Muscle of back (tissue), 11 donors: ENCODE results near the gene BACH1. TPM values are rescaled to one million over a fixed set of nuclear protein-coding genes. Genes with fewer than 3 reads are reported as not detected.

Experiments used
- DNase-seq, 3 donors: peaks; one replicate each; pipeline versions ENCODE4 v3.0.0 to v3.0.0-alpha.2; 2013
- polyA plus RNA-seq, 10 donors: library from polyadenylated mRNA; unstranded; fragments of 120-200 nt; gene quantifications; one replicate each; pipeline ENCODE4 v1.2.1, GENCODE V29; 2013; ENCODE audit not compliant: insufficient read length in 10 of 10

The BACH1 gene
- polyA plus RNA-seq, 10 donors, result 22.4 to 35.7 (median 25.3) TPM

DNA sequence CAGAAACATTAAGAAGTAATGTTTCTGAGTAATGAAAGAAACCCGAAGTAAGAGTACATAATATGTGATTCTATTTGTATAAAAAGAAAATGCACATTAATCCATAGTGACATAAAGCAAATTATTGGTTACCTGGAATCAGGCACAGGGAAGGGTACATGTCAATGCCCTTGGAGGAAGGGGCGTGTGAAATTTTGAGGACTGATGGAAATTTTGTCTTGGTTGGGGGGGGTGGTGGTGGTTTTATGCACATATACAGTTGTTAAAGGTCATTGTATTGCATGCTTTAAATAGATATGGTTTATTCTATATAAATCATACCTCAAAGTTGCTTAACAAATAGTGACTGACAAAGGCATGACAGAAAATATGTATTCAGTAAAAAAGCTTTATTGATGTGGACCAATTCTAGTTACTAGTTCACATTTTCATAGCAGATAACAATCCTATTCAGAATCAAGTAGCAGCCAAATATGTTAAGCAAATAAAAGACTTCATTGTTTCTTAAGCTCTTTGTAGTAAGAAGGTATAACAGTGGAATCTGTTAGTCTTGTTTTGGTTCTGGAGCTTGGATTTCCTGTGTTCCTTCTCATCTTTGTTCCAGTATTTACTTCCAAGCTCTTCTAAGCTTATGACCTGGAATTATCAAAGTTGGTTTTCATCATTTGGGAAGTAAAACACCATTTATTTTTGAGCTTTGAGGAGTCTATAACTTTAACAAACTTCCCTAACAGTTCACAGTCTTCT lies 15.1 kb downstream of the BACH1 start:
- no peak for DNase-seq

DNA sequence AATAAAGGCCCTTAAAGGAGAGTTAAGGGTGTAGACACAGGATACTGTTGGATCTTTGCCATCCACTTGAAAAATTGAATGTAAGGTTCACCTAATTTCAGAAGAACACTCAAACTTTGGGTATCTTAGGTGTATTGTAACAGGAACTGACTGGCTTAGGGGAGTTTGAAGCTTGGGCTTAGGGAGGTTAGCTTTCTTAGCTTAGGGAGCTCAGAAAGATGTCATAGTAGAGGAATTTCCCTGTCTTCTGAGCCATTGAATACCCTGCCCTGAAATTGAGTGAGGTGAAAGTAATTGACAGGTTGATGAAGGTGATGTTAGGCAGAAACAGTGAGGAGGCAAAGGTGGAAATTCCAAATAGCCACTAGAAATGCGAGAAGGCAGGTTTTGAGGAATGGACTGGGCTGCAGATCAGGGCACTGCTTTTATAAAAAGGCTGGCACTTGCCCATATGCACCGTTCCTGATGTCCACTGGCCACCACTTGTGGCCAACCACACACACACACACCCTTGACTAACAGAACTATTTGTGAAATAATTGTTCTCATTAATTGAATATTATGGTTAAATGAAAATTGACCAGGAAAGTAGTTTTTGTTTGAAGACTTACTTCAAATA lies 16.5 kb downstream of the BACH1 start:
- no peak for DNase-seq

DNA sequence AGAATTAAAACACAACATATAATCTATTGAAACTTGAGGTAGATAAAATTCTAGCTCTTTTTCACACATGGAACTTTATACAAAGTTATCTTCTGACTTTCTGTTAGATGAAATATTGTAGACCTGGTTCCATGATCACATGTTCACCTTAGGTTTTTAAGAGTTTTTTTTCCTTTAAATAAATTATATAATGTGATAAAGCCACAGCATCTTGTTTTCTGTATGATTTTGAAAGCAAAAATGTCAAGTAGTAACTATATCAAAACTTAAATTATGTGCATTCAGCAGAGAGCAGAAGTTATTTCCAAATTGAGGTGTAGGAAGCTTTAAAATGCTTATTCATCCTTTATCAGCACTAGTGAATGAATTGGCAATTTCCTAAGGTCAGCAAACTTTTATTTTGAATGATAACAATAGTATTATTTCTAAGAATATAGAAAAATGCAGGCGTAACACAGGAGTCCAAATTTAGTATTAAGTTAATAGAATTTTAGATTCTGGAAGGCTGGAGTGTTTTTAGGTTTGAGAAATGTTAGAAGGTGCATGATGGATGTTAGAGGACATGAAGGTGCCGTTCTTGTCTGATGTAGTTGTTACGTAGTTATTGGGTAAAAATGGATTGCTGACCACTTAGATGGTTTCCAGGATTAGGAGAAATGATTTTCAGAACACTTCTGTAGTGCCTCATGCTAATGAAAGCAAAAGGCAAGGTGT lies 17.5 kb downstream of the BACH1 start:
- DNase-seq, result no peak

- no peak for DNase-seq
These were observed 18.1 kb downstream of the BACH1 start for GRCh38 chr21:29316806-29317205.

GRCh38 chr21:29318354-29318753 lies 19.6 kb downstream of the BACH1 start:
- no peak for DNase-seq

DNA sequence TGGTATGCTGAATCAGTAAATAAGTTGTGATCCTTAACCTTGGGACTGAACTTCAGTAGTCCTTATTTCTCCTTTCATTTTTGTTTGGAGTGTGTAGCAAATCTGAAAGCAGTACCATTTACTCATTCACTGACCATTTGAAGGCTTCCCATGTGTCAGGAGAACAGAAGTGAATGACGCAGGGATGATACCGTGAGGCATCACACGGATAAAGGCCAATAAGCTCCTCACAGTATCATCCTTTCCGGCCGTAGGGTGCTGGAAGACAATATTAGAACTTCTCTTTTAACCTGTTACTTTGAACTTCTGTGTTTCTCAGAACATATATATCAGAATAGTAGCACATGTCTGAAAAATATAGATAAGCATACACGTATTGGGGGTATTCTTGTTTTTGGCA lies 21.3 kb downstream of the BACH1 start:
- no peak for DNase-seq

GRCh38 chr21:29321217-29321616 lies 22.5 kb downstream of the BACH1 start:
- no peak for DNase-seq

GRCh38 chr21:29321932-29322928 lies 23.5 kb downstream of the BACH1 start:
- no peak for DNase-seq

- no peak for DNase-seq
These were observed 24.5 kb downstream of the BACH1 start for GRCh38 chr21:29323189-29323588.

- no peak for DNase-seq
These were observed 28.3 kb downstream of the BACH1 start for GRCh38 chr21:29326914-29327554.

DNA sequence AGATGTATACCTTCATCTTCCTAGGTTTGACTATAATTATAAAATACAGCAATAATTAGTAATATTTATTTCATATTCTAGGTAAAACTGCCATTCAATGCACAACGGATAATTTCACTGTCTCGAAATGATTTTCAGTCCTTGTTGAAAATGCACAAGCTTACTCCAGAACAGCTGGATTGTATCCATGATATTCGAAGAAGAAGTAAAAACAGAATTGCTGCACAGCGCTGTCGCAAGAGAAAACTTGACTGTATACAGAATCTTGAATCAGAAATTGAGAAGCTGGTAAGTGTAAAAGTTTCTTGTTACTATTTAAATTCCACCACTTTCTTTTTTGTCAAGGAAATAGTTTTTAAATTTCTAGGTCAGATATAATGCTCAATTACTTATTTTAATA lies 30.7 kb downstream of the BACH1 start:
- DNase-seq, result no peak

DNA sequence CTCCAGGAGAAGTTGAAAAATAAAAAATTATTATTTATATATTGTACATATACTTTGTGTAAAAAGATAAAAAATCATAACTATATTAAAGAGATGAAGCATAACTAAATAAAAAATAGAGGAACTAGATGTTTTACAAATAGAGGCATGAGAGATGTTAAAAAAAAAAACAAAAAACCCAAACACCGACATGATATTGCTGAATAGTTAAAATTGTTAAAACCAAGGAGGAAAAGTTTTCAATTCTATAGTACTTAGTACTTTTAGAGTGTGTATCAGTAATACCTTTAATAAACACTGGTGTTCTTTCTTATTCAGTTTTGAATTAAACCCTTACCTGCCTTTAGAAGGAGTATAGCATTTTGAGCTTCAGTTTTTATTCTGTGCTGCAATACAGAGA lies 32.1 kb downstream of the BACH1 start:
- DNase-seq, result no peak

DNA sequence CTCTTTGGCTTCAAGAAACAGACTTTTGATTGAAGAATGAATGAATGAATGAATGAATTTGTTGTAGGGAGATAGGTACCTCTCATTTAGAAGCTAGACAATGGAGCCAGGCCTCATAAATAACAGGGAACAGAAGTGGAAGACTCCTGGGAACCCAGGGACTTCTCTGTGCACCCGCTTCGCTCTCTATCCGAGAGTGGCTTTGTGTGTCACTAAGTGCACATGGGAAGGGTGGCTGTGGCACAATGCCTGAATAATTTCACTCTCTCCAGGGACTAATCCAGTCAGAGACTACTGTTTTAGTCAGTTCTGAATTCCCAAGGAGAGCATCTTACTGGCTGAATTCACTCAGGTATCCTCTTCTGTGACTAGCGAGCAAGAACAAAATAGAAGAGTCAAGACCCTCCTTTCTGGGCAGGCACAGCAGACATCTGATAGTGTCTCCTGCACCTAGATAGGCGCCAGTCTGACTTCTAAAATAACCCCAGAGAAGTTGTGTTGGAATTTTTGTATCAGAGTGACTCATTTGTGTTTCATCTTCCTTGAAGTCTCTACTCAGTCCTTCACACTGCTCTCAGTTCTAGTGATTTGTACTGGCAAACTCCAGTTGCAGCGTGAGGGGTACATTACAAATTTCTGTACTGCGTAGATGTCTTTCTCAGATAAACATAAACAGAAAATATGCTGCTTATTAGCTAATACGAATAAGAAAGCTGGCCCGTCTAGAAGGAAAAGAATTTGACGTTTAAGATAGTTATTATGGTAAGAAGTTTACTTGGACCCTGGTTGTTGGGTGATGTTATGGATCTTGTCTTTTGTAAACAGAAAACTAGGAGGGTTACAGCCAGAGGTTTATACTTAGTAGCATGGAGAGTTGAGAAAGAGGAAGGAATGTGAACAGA lies 34.0 kb downstream of the BACH1 start:
- DNase-seq, result no peak

GRCh38 chr21:29333406-29333805 lies 34.7 kb downstream of the BACH1 start:
- no peak for DNase-seq

DNA sequence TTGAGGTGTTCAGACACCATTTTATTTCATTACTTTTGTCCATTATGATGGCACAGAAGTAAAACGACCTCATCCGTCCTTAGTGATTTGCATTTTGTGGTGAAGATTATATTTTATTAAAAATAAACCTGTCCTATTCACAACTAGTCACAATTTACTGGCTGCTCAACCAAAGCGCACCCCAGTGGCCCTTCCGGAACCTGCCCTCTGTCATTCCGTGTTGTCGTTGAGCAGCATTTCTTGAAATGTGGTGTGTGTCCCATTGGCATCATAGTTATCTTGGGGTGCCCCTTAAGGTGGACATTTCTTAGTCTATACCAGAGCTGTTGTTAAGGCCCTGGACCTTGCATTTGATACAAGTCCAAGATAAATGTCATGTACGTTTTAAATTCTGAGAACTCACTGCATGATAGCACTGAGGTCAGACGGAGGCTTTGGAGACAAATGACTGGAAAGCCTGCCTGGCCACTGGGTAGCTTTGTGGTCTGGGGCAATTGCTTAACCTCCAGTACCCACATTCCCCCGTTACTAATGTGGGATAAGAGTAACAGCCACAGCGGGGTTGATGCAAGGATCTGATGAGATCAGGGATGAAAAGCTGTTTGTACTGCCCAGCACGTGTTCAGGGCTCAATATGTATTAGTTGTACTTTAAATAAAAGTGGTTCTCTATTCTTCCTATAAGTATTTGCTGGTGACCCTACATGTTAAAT lies 36.2 kb downstream of the BACH1 start:
- no peak for DNase-seq

DNA sequence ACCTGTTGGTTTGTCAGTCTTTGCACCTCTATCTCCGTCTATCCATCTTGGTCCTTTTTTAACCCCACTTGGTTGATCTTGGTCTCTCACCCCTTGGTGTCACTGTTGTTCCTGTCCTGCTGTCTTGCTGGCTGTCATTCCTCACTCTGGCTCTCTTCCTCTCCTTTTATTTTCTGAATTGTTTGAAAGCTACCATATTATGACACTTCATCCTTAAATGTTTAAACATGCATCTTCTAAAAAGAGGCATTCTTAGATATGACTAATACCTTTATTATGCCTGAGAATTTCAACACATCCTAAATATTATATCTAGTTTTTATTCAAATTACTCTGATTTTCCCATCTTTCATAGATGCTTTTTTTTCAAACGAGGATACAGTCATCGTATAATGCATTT lies 37.0 kb downstream of the BACH1 start:
- no peak for DNase-seq

GRCh38 chr21:29338256-29338655 lies 39.5 kb downstream of the BACH1 start:
- DNase-seq, result no peak

DNA sequence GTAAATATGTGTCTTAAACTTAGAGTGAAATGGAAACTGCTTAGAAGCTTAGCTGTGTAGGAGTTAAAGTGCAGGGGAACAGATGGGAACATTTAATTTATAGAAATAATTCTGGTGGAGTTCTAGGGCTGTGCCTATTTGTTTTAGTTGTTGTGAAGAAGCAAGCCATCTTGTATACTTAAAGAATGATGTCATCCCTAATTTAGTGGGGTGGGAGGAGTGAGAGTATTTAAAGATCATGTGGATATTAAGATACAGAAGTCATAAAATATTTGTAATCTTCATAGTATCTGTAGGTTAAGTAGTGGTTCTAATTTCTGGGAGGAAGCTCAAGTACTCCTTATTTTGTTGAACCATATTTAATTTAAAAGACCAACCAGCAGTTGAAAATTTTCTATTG lies 41.5 kb downstream of the BACH1 start:
- DNase-seq, result no peak

DNA sequence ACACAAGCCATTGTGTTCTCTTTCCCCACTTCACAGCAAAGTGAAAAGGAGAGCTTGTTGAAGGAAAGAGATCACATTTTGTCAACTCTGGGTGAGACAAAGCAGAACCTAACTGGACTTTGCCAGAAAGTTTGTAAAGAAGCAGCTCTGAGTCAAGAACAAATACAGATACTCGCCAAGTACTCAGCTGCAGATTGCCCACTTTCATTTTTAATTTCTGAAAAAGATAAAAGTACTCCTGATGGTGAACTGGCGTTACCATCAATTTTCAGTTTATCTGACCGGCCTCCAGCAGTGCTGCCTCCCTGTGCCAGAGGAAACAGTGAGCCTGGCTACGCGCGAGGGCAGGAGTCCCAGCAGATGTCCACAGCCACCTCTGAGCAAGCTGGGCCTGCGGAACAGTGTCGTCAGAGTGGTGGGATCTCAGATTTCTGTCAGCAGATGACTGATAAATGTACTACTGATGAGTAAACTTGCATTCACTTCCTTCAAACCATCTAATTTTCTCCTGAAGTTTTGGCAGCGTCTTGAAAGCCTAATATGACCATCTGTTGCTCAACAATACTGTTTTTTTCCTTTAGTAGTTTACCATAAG lies 43.7 kb downstream of the BACH1 start:
- DNase-seq, result peak; percentile 38 to 93 (median 39)
